Activated T-helper 1 cell treated with anti-CD3 and anti-CD28 coated beads, Interleukin-12 subunit alpha, Interleukin-12 subunit beta, Interleukin-2, Interleukin-4 antibody, amounts not matched to agents 30 ng/mL and 10 ng/mL and 1 ng/mL, durations not matched to agents 14 hours and 24 hours and 36 hours (primary cell): ENCODE measurements around the gene YARS1. TPM values are rescaled to one million over a fixed set of nuclear protein-coding genes. Genes with fewer than 3 reads are reported as not detected.

Source experiments
- DNase-seq: peaks from one replicate; pipeline ENCODE4 v3.0.0; 2021; ENCODE audit warnings: low spot score
- H3K27ac Mint-ChIP-seq: one replicate; pipeline ENCODE4 v1.8.0; 2021; ENCODE audit warnings: mild to moderate bottlenecking, mixed read lengths
- H3K27me3 Mint-ChIP-seq: one replicate; pipeline ENCODE4 v1.8.0; 2022; ENCODE audit warnings: mild to moderate bottlenecking, moderate library complexity, mixed read lengths; ENCODE audit not compliant: insufficient read depth
- H3K36me3 Mint-ChIP-seq: one replicate; pipeline ENCODE4 v1.8.0; 2021; ENCODE audit warnings: low read depth, mixed read lengths
- H3K4me1 Mint-ChIP-seq: one replicate; pipeline ENCODE4 v1.8.0; 2021; ENCODE audit warnings: low read depth, mixed read lengths
- H3K4me3 Mint-ChIP-seq: one replicate; pipeline ENCODE4 v1.8.0; 2021; ENCODE audit warnings: mild to moderate bottlenecking, moderate library complexity, mixed read lengths
- H3K9me3 Mint-ChIP-seq: one replicate; pipeline ENCODE4 v1.8.0; 2021; ENCODE audit warnings: mixed read lengths
- intact Hi-C: fragments of 100-400 bp; cut with micrococcal nuclease; formaldehyde crosslinking; loops from one replicate; pipeline ENCODE4 v1.15.1; 2024
- total RNA-seq: library from RNA; stranded (reverse); gene quantifications from 2 replicates; pipeline ENCODE4 v1.2.3, GENCODE V29; 2022

Gene YARS1
- total RNA-seq, 1 donor from 2014 or later: 205 TPM

- Mint-ChIP-seq H3K27me3 (no peaks in the 10 kb centered on the region), H3K9me3 (no peaks in the 10 kb centered on the region), H3K27ac (no peak overlapping the region), H3K4me3 (no peak overlapping the region), H3K36me3 (peaks cover 27% of the 10 kb centered on the region), H3K4me1 (no peaks in the 10 kb centered on the region)
- intact Hi-C loops: no loop called here
- DNase-seq: no peak
Observed at GRCh38 chr1:32848354-32849063, 31.4 kb upstream of the YARS1 start.

DNA sequence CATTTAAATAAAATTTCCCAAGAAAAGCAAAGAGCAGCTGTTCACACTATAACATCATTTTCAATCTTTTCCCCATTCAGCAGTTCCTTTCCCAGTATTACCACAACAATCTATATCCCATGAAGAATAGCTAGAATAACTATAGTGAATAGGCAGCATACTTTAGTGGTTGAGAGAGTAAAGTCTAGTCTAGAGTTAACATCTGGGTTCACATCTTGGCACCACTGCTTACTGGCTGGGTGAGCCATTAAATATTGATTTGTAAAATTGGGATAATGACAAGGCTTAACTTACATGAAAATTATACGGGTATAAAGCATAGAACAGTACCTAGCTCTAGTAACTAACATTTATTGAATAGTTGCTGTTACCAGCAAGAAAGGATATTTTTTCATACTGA is 14.7 kb upstream of the YARS1 start:
- Mint-ChIP-seq H3K9me3 (no peaks in the 10 kb centered on the region), H3K27me3 (no peaks in the 10 kb centered on the region), H3K27ac (peak overlapping the region; percentile 5), H3K4me1 (peaks cover 21% of the 10 kb centered on the region), H3K36me3 (peaks cover 56% of the 10 kb centered on the region), H3K4me3 (no peak overlapping the region)
- DNase-seq: no peak
- intact Hi-C loops: no loop called here

GRCh38 chr1:32830092-32830852 is 13.1 kb upstream of the YARS1 start:
- intact Hi-C loops: no loop called here
- no peaks in the 10 kb centered on the region for H3K9me3 Mint-ChIP-seq
- H3K4me1 Mint-ChIP-seq: peaks cover 28% of the 10 kb centered on the region
- H3K4me3 Mint-ChIP-seq: no peak overlapping the region
- H3K27ac Mint-ChIP-seq: no peak overlapping the region
- no peaks in the 10 kb centered on the region for H3K27me3 Mint-ChIP-seq
- no peak for DNase-seq
- peaks cover 62% of the 10 kb centered on the region for H3K36me3 Mint-ChIP-seq

GRCh38 chr1:32828341-32828740 is 11.2 kb upstream of the YARS1 start:
- no peaks in the 10 kb centered on the region for H3K27me3 Mint-ChIP-seq
- H3K9me3 Mint-ChIP-seq: no peaks in the 10 kb centered on the region
- peaks cover 27% of the 10 kb centered on the region for H3K4me1 Mint-ChIP-seq
- H3K36me3 Mint-ChIP-seq: peaks cover 65% of the 10 kb centered on the region
- H3K4me3 Mint-ChIP-seq: no peak overlapping the region
- DNase-seq: no peak
- intact Hi-C loops: no loop called here
- H3K27ac Mint-ChIP-seq: no peak overlapping the region

GRCh38 chr1:32825181-32825580 is 8.0 kb upstream of the YARS1 start:
- no peaks in the 10 kb centered on the region for H3K9me3 Mint-ChIP-seq
- intact Hi-C loops: no loop called here
- H3K4me1 Mint-ChIP-seq: peaks cover 28% of the 10 kb centered on the region
- H3K4me3 Mint-ChIP-seq: no peak overlapping the region
- H3K27me3 Mint-ChIP-seq: no peaks in the 10 kb centered on the region
- DNase-seq: no peak
- H3K27ac Mint-ChIP-seq: no peak overlapping the region
- H3K36me3 Mint-ChIP-seq: peaks cover 54% of the 10 kb centered on the region

DNA sequence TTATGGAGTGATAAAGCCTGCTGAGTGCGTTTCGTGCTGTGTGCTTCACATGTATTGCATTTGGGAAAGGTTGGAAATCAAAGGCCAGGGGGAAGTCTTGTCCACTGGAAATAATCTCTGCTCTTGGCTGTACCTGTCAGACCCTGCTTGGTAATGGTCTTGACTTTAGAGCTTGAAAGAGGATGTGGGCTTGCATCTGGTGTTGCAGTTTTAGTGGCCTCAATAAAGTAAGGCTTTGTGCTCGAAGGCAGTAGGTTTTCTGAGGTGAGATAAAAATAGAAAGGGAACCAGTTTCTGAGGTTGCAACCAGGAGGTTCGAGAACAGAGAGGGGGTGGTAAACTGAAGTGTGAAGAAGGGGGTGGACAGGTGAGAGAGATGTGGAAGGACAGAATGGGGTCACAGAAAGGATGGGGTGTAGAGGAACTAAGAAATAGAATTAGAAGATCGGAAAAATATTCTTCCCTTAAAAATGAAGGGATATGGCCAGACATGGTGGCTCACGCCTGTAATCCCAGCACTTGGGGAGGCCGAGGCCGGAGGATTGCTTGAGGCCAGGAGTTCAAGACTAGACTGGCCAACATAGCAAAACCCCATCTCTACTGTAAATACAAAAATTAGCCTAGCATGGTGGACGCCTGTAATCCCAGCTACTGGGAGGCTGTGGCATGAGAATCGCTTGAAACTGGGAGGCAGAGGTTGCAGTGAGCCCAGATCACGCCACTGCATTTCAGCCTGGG is 1.8 kb upstream of the YARS1 start:
- Mint-ChIP-seq H3K9me3 (no peaks in the 10 kb centered on the region), H3K36me3 (peaks cover 32% of the 10 kb centered on the region), H3K4me1 (peaks cover 47% of the 10 kb centered on the region), H3K4me3 (peak overlapping the region; percentile 97), H3K27ac (peak overlapping the region; percentile 84), H3K27me3 (no peaks in the 10 kb centered on the region)
- peak; percentile 22 for DNase-seq
- intact Hi-C loops: loop anchor here (1.0 to 5.0 kb wide), 6 partner anchors 53 to 363 kb away; partner anchors contain the start of genes FNDC5 and TRIM62

GRCh38 chr1:32817815-32818786 is 943 bp upstream of the YARS1 start:
- no peaks in the 10 kb centered on the region for H3K27me3 Mint-ChIP-seq
- peaks cover 49% of the 10 kb centered on the region for H3K4me1 Mint-ChIP-seq
- no peaks in the 10 kb centered on the region for H3K9me3 Mint-ChIP-seq
- H3K36me3 Mint-ChIP-seq: peaks cover 36% of the 10 kb centered on the region
- intact Hi-C loops: loop anchor here (1.0 to 5.0 kb wide), 13 partner anchors 19 to 745 kb away; partner anchors contain the start of genes AK2, AZIN2, BSDC1 and FNDC5
- peak overlapping the region; percentile 97 for H3K27ac Mint-ChIP-seq
- H3K4me3 Mint-ChIP-seq: peak overlapping the region; percentile 97
- peak; percentile 36 for DNase-seq

DNA sequence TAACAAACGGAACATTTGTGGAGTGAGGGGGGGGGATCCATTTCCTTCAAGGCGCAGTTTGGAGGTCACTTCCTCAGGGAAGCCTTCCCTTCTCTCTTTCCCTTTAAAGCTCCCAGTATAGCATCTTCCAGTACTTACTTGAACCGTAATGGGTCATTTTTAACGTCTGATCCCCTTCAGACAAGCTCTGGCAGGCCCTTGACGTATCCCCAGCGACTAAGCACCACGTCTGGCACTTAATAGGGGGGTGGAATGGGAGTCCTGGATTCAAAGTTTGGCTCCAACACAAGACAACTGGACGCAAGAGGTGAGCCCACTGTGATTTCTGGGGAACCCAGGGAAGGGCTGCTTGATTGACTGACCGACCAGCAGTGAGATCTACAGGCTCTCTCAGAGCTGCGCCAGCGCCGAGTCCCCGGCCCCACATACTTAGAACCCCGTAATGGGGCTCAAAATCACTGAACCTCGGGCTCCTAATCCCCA is 441 bp downstream of the YARS1 start:
- Mint-ChIP-seq H3K4me1 (peaks cover 59% of the 10 kb centered on the region), H3K27ac (peak overlapping the region; percentile 97), H3K9me3 (no peaks in the 10 kb centered on the region), H3K4me3 (peak overlapping the region; percentile 97), H3K27me3 (no peaks in the 10 kb centered on the region), H3K36me3 (peaks cover 42% of the 10 kb centered on the region)
- DNase-seq: no peak
- intact Hi-C loops: loop anchor here (1.0 to 5.0 kb wide), 12 partner anchors 17 to 744 kb away; partner anchors contain the start of genes AK2, AZIN2, BSDC1 and FNDC5

GRCh38 chr1:32813941-32814739 is 3.0 kb downstream of the YARS1 start:
- H3K27me3 Mint-ChIP-seq: no peaks in the 10 kb centered on the region
- H3K9me3 Mint-ChIP-seq: no peaks in the 10 kb centered on the region
- intact Hi-C loops: no loop called here
- H3K4me3 Mint-ChIP-seq: peak overlapping the region; percentile 97
- H3K4me1 Mint-ChIP-seq: peaks cover 65% of the 10 kb centered on the region
- H3K27ac Mint-ChIP-seq: peak overlapping the region; percentile 29
- no peak for DNase-seq
- H3K36me3 Mint-ChIP-seq: peaks cover 59% of the 10 kb centered on the region

DNA sequence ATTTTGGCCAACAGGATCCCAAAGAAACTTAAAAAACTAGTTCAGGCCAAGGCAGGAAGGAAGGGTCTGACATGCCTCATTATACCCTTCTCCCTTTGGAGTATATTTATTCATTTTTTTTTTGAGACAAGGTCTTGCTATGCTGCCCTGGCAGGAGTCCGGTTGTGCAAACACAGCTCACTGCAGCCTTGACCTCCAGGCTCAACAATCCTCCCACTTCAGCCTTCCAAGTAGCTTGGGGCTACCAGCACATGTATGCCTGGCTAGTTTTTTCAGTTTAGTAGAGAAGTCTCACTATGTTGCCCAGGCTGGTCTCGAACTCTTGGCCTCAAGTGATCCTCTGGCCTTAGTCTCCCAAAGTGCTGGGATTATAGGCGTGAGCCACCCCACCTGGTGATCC is 5.2 kb downstream of the YARS1 start:
- Mint-ChIP-seq H3K27me3 (no peaks in the 10 kb centered on the region), H3K36me3 (peaks cover 67% of the 10 kb centered on the region), H3K9me3 (no peaks in the 10 kb centered on the region), H3K4me3 (no peak overlapping the region), H3K4me1 (peaks cover 66% of the 10 kb centered on the region), H3K27ac (peak overlapping the region; percentile 10)
- intact Hi-C loops: no loop called here
- DNase-seq: no peak

DNA sequence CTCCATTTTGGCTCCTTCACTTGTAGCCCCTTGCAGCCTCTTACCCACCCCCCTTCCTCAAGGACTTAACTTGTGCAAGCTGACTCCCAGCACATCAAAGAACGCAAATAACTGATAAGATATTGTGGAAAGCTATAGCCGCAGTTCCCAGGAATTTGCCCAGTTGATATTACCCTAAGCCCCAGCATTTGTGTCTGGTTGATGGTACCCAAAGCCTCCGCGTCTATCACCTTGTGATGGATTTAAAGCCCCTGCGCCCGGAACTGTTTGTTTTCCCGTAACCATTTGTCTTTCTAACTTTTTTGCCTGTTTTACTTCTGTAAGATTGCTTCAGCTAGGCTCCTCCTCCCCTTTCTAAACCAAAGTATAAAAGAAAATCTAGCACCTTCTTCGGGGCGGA is 5.9 kb downstream of the YARS1 start:
- H3K27me3 Mint-ChIP-seq: no peaks in the 10 kb centered on the region
- DNase-seq: no peak
- no peak overlapping the region for H3K4me3 Mint-ChIP-seq
- H3K4me1 Mint-ChIP-seq: peaks cover 69% of the 10 kb centered on the region
- intact Hi-C loops: no loop called here
- H3K9me3 Mint-ChIP-seq: no peaks in the 10 kb centered on the region
- no peak overlapping the region for H3K27ac Mint-ChIP-seq
- peaks cover 67% of the 10 kb centered on the region for H3K36me3 Mint-ChIP-seq
